Karpas-422 (cell line): ENCODE results near the gene PEX11A. TPM values are rescaled to one million over a fixed set of nuclear protein-coding genes. Genes with fewer than 3 reads are reported as not detected.

Experiments used
- DNase-seq: peaks from one replicate; pipeline ENCODE4 v3.0.0-alpha.2; 2015
- H2AFZ ChIP-seq: fragments of 200-600 bp; sonication (generic); 2 replicates; pipeline ENCODE4 v1.6.1; 2014; ENCODE audit warnings: antibody characterized with exemption, low read length, mixed read lengths
- H3K27ac ChIP-seq: fragments of 200-600 bp; sonication (generic); 2 replicates; pipeline ENCODE4 v1.5.1; 2014; ENCODE audit warnings: mild to moderate bottlenecking, low read length, moderate library complexity
- H3K27me3 ChIP-seq: fragments of 200-600 bp; sonication (generic); 2 replicates; pipeline ENCODE4 v1.6.1; 2014; ENCODE audit warnings: low read length, mixed read lengths
- H3K36me3 ChIP-seq: fragments of 200-600 bp; sonication (generic); 2 replicates; pipeline ENCODE4 v1.6.1; 2014; ENCODE audit warnings: low read length, mixed read lengths; ENCODE audit not compliant: insufficient read depth
- H3K4me1 ChIP-seq: fragments of 200-600 bp; sonication (generic); 2 replicates; pipeline ENCODE4 v1.6.1; 2014; ENCODE audit warnings: mild to moderate bottlenecking, low read length, mixed read lengths
- H3K4me2 ChIP-seq: fragments of 200-600 bp; sonication (generic); 2 replicates; pipeline ENCODE4 v1.6.1; 2014; ENCODE audit warnings: low read length, low read depth, mild to moderate bottlenecking; ENCODE audit not compliant: poor library complexity, severe bottlenecking
- H3K4me3 ChIP-seq: fragments of 200-600 bp; sonication (generic); 2 replicates; pipeline ENCODE4 v1.5.1; 2014; ENCODE audit warnings: mild to moderate bottlenecking, antibody characterized with exemption, low read length, mixed read lengths
- H3K79me2 ChIP-seq: fragments of 200-600 bp; sonication (generic); 2 replicates; pipeline ENCODE4 v1.6.1; 2014; ENCODE audit warnings: mild to moderate bottlenecking, low read length, mixed read lengths
- H3K9ac ChIP-seq: fragments of 200-600 bp; sonication (generic); 2 replicates; pipeline ENCODE4 v1.6.0; 2014; ENCODE audit warnings: low read length
- H3K9me2 ChIP-seq: fragments of 200-600 bp; sonication (generic), shearing (Covaris generic); replicated peaks from 2 replicates; pipeline ENCODE4 v1.6.0; 2014; ENCODE audit warnings: mild to moderate bottlenecking, low read length, moderate library complexity; ENCODE audit not compliant: insufficient read depth
- H3K9me3 ChIP-seq: fragments of 300-700, 200-600 bp; sonication (generic); 2 replicates; pipeline ENCODE4 v1.6.1; 2014; ENCODE audit warnings: low read length, mixed read lengths
- H4K20me1 ChIP-seq: fragments of 200-600 bp; sonication (generic); 2 replicates; pipeline ENCODE4 v1.6.1; 2014; ENCODE audit warnings: mild to moderate bottlenecking, antibody characterized with exemption, low read length, low read depth; ENCODE audit not compliant: insufficient read depth
- total RNA-seq: library from RNA; depleted of rRNA; stranded (reverse); fragments of >200 nt; shearing (Covaris generic); gene quantifications from 2 replicates; pipeline ENCODE4 v1.2.3, GENCODE V29; 2014; ENCODE audit warnings: low replicate concordance

The PEX11A gene
- total RNA-seq, 1 experiment from 2014 or later, result not detected

GRCh38 chr15:89672221-89673164, 18.1 kb downstream of the PEX11A start:
- H3K9ac ChIP-seq, result no peak overlapping the region
- no peaks in the 10 kb centered on the region for H4K20me1 ChIP-seq
- H3K27me3 ChIP-seq, result no peaks in the 10 kb centered on the region
- DNase-seq, result no peak
- H3K79me2 ChIP-seq, result no peaks in the 10 kb centered on the region
- no peaks in the 10 kb centered on the region for H3K9me3 ChIP-seq
- H3K4me2 ChIP-seq, result no peak overlapping the region
- H3K36me3 ChIP-seq, result no peaks in the 10 kb centered on the region
- no peak overlapping the region for H2AFZ ChIP-seq
- no peak overlapping the region for H3K4me3 ChIP-seq
- H3K4me1 ChIP-seq, result no peaks in the 10 kb centered on the region
- H3K27ac ChIP-seq, result no peak overlapping the region
- H3K9me2 ChIP-seq, result no peaks in the 10 kb centered on the region

GRCh38 chr15:89671687-89672086, 18.9 kb downstream of the PEX11A start:
- no peaks in the 10 kb centered on the region for H3K4me1 ChIP-seq
- DNase-seq, result no peak
- H4K20me1 ChIP-seq, result no peaks in the 10 kb centered on the region
- H2AFZ ChIP-seq, result no peak overlapping the region
- H3K36me3 ChIP-seq, result no peaks in the 10 kb centered on the region
- H3K9ac ChIP-seq, result no peak overlapping the region
- no peaks in the 10 kb centered on the region for H3K9me3 ChIP-seq
- H3K4me3 ChIP-seq, result no peak overlapping the region
- no peaks in the 10 kb centered on the region for H3K27me3 ChIP-seq
- H3K9me2 ChIP-seq, result no peaks in the 10 kb centered on the region
- H3K79me2 ChIP-seq, result no peaks in the 10 kb centered on the region
- H3K27ac ChIP-seq, result no peak overlapping the region
- no peak overlapping the region for H3K4me2 ChIP-seq

- Histone ChIP-seq H3K4me3 (no peak overlapping the region), H3K79me2 (no peaks in the 10 kb centered on the region), H3K4me1 (no peaks in the 10 kb centered on the region), H3K27ac (no peak overlapping the region), H3K36me3 (no peaks in the 10 kb centered on the region), H3K9me3 (no peaks in the 10 kb centered on the region), H3K9me2 (no peaks in the 10 kb centered on the region), H2AFZ (no peak overlapping the region), H3K27me3 (no peaks in the 10 kb centered on the region), H3K4me2 (no peak overlapping the region), H4K20me1 (no peaks in the 10 kb centered on the region), H3K9ac (no peak overlapping the region)
- no peak for DNase-seq
These were observed 19.5 kb downstream of the PEX11A start for GRCh38 chr15:89670971-89671560.

- no peaks in the 10 kb centered on the region for H4K20me1 ChIP-seq
- H3K4me3 ChIP-seq, result no peak overlapping the region
- no peaks in the 10 kb centered on the region for H3K27me3 ChIP-seq
- no peaks in the 10 kb centered on the region for H3K9me3 ChIP-seq
- H3K79me2 ChIP-seq, result no peaks in the 10 kb centered on the region
- no peak overlapping the region for H2AFZ ChIP-seq
- no peaks in the 10 kb centered on the region for H3K4me1 ChIP-seq
- no peak overlapping the region for H3K9ac ChIP-seq
- no peaks in the 10 kb centered on the region for H3K9me2 ChIP-seq
- no peaks in the 10 kb centered on the region for H3K36me3 ChIP-seq
- DNase-seq, result no peak
- H3K4me2 ChIP-seq, result no peak overlapping the region
- no peak overlapping the region for H3K27ac ChIP-seq
These were observed 20.6 kb downstream of the PEX11A start for GRCh38 chr15:89669941-89670340.

GRCh38 chr15:89669309-89669865, 21.2 kb downstream of the PEX11A start:
- H3K27me3 ChIP-seq, result no peaks in the 10 kb centered on the region
- H3K9me2 ChIP-seq, result no peaks in the 10 kb centered on the region
- no peaks in the 10 kb centered on the region for H3K79me2 ChIP-seq
- H3K4me1 ChIP-seq, result no peaks in the 10 kb centered on the region
- no peak overlapping the region for H3K4me3 ChIP-seq
- DNase-seq, result no peak
- H3K9ac ChIP-seq, result no peak overlapping the region
- no peaks in the 10 kb centered on the region for H3K36me3 ChIP-seq
- no peak overlapping the region for H3K27ac ChIP-seq
- no peaks in the 10 kb centered on the region for H4K20me1 ChIP-seq
- H2AFZ ChIP-seq, result no peak overlapping the region
- H3K9me3 ChIP-seq, result no peaks in the 10 kb centered on the region
- no peak overlapping the region for H3K4me2 ChIP-seq

GRCh38 chr15:89668171-89668570, 22.4 kb downstream of the PEX11A start:
- Histone ChIP-seq H3K36me3 (no peaks in the 10 kb centered on the region), H2AFZ (no peak overlapping the region), H3K4me3 (no peak overlapping the region), H3K4me1 (no peaks in the 10 kb centered on the region), H3K27ac (no peak overlapping the region), H3K4me2 (no peak overlapping the region), H3K9me2 (no peaks in the 10 kb centered on the region), H3K9me3 (no peaks in the 10 kb centered on the region), H3K9ac (no peak overlapping the region), H4K20me1 (no peaks in the 10 kb centered on the region), H3K27me3 (no peaks in the 10 kb centered on the region), H3K79me2 (no peaks in the 10 kb centered on the region)
- no peak for DNase-seq

- no peaks in the 10 kb centered on the region for H3K27me3 ChIP-seq
- H3K9ac ChIP-seq, result no peak overlapping the region
- no peak overlapping the region for H3K4me2 ChIP-seq
These were observed 22.9 kb downstream of the PEX11A start for GRCh38 chr15:89667706-89667960.

GRCh38 chr15:89666858-89667705, 23.5 kb downstream of the PEX11A start:
- H2AFZ ChIP-seq, result no peak overlapping the region
- H3K9me3 ChIP-seq, result no peaks in the 10 kb centered on the region
- no peaks in the 10 kb centered on the region for H3K36me3 ChIP-seq
- no peaks in the 10 kb centered on the region for H3K79me2 ChIP-seq
- no peaks in the 10 kb centered on the region for H3K4me1 ChIP-seq
- H3K4me2 ChIP-seq, result no peak overlapping the region
- H4K20me1 ChIP-seq, result no peaks in the 10 kb centered on the region
- H3K9me2 ChIP-seq, result no peaks in the 10 kb centered on the region
- H3K9ac ChIP-seq, result no peak overlapping the region
- no peaks in the 10 kb centered on the region for H3K27me3 ChIP-seq
- no peak overlapping the region for H3K27ac ChIP-seq
- DNase-seq, result no peak
- H3K4me3 ChIP-seq, result no peak overlapping the region

More at GRCh38 chr15:89667706-89667960, 22.9 kb downstream of the PEX11A start:
- no peak overlapping the region for H2AFZ ChIP-seq
- no peaks in the 10 kb centered on the region for H3K9me3 ChIP-seq
- no peak for DNase-seq
- H3K9me2 ChIP-seq, result no peaks in the 10 kb centered on the region
- H3K4me3 ChIP-seq, result no peak overlapping the region
- H3K79me2 ChIP-seq, result no peaks in the 10 kb centered on the region
- no peak overlapping the region for H3K27ac ChIP-seq
- H3K36me3 ChIP-seq, result no peaks in the 10 kb centered on the region
- no peaks in the 10 kb centered on the region for H4K20me1 ChIP-seq
- no peaks in the 10 kb centered on the region for H3K4me1 ChIP-seq
